ENCODE measurements around the gene CYLD. TPM values are rescaled to one million over a fixed set of nuclear protein-coding genes. Genes with fewer than 3 reads are reported as not detected.

Gene CYLD
- total and polyA plus RNA-seq, 2 donors from 2014 or later, result 8.9 to 48.0 TPM

DNA sequence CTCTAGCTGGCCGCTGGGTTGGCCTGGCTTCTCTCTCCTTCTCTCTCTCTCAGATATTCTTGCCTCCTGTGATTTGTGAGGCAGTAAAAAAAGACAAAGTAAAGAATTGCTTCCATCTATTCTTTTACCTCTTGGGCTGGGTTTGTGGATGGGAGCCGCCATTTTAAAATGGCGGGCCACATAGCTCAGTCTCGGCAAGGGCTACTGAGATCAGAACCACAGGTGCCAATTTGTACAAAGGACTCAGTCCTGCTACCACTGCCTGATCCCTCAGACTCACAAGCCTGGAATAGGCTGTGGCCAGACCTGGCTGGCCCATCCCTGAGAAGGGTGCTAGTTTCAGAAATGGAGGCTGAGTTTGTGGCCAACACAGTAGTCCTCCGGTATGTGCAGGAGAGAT lies 24.4 kb upstream of the CYLD start:
- TF ChIP-seq, protein P1, sequence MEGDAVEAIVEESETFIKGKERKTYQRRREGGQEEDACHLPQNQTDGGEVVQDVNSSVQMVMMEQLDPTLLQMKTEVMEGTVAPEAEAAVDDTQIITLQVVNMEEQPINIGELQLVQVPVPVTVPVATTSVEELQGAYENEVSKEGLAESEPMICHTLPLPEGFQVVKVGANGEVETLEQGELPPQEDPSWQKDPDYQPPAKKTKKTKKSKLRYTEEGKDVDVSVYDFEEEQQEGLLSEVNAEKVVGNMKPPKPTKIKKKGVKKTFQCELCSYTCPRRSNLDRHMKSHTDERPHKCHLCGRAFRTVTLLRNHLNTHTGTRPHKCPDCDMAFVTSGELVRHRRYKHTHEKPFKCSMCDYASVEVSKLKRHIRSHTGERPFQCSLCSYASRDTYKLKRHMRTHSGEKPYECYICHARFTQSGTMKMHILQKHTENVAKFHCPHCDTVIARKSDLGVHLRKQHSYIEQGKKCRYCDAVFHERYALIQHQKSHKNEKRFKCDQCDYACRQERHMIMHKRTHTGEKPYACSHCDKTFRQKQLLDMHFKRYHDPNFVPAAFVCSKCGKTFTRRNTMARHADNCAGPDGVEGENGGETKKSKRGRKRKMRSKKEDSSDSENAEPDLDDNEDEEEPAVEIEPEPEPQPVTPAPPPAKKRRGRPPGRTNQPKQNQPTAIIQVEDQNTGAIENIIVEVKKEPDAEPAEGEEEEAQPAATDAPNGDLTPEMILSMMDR (IDR thresholded peaks at IDR 0.05; ENCODE audit: borderline replicate concordance, extremely low read depth, insufficient read depth), result no peak

DNA sequence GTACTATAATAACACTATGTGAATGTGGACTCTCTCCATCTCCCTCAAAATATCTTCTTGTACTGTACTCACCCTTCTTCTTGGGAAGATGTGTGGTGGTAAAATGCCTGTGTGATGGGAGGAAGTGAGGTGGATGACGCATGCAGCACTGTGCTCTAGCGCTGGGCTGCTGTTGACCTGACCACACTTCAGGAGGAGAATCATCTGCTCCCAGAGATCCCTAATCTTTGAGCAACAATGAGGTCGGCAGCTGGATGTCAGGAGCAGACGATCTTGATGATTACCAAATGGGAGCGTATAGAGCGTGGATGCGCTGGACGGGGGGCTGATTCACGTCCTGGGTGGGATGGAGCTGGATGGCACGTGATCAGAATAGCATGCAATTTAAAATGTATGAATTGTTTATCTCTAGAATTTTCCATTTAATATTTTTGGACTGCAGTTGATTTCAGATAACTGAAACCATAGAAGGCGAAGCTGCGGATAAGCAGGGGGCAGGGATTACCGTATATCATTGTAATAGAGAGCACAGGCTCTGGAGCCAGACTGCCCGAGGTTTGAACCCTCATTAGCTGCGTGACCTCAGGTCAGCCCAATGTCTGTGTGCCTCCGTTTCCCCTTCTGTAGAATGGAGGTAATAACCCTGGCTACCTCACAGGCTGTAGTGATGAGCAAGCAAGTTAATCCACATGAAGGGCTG lies 23.7 kb upstream of the CYLD start:
- no peaks in the 10 kb centered on the region for H3K36me3 ChIP-seq (ENCODE audit: control insufficient read depth in 2 of 3, insufficient read depth in 3 of 3, low read length in 3 of 3)
- no peaks in the 10 kb centered on the region for H3K4me1 ChIP-seq (ENCODE audit: control insufficient read depth in 2 of 3, insufficient read depth in 2 of 3, low read depth in 1 of 3, low read length in 3 of 3)
- no peaks in the 10 kb centered on the region for H3K9me3 ChIP-seq (ENCODE audit: control insufficient read depth in 2 of 3, insufficient read depth in 1 of 3, low read length in 3 of 3)
- no peaks in the 10 kb centered on the region for H3K27me3 ChIP-seq (ENCODE audit: control insufficient read depth, insufficient read depth, low read length)
- DNase-seq (no peak), FAIRE-seq (no peak)
- TF ChIP-seq, protein P1 (IDR thresholded peaks at IDR 0.05; ENCODE audit: borderline replicate concordance, extremely low read depth, insufficient read depth), result no peak
- H3K9ac ChIP-seq (ENCODE audit: low read length in 3 of 3), result no peak overlapping the region
- no peak overlapping the region for H3K27ac ChIP-seq (ENCODE audit: low read depth in 2 of 2, low read length in 2 of 2)
- intact Hi-C loops (cut with DNase I), result no loop called here
- H3K4me3 ChIP-seq (ENCODE audit: low read length in 3 of 3), result no peak overlapping the region

More for the DNA sequence above, 24.4 kb upstream of the CYLD start:
- Histone ChIP-seq H3K9me3 (ENCODE audit: control insufficient read depth in 2 of 3, insufficient read depth in 1 of 3, low read length in 3 of 3) (no peaks in the 10 kb centered on the region), H3K27me3 (ENCODE audit: control insufficient read depth, insufficient read depth, low read length) (no peaks in the 10 kb centered on the region), H3K27ac (ENCODE audit: low read depth in 2 of 2, low read length in 2 of 2) (no peak overlapping the region), H3K9ac (ENCODE audit: low read length in 3 of 3) (no peak overlapping the region), H3K4me1 (ENCODE audit: control insufficient read depth in 2 of 3, insufficient read depth in 2 of 3, low read depth in 1 of 3, low read length in 3 of 3) (no peaks in the 10 kb centered on the region), H3K36me3 (ENCODE audit: control insufficient read depth in 2 of 3, insufficient read depth in 3 of 3, low read length in 3 of 3) (no peaks in the 10 kb centered on the region), H3K4me3 (ENCODE audit: low read length in 3 of 3) (no peak overlapping the region)
- intact Hi-C loops (cut with DNase I), result no loop called here
- no peak for FAIRE-seq
- DNase-seq, result no peak

DNA sequence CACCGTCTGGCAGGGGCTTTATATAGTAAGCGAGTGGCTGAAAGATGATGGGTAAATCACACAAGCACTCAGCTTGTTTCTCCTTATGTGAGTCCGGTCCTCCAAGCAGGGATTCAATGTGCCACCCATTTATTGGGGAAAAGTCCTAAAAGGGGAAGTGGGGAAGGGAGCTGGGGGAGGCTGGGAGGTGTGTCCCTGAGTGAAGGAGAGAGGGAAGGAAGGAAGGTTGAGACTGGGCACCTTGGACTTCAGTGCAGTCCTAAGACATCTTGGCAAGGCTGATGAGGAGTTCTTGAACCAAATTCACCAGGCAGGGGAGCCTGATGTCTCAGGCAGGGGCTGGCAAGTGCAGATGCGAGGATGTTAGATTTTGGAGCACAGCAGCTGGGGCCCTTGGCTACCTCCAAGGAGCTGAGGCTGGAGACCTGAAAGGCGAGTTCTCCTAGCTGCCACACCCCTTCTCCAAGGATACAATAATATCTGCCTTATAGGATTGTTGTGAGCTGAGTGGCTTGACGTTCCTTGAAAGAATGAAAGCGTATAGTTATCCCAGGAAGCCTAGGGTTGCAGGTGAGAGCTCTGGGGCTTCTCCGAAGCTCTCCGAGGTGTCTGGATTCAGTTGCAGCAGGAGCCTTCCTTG lies 23.0 kb upstream of the CYLD start:
- TF ChIP-seq, protein P1 (IDR thresholded peaks at IDR 0.05; ENCODE audit: borderline replicate concordance, extremely low read depth, insufficient read depth), result no peak
- Histone ChIP-seq H3K27ac (ENCODE audit: low read depth in 2 of 2, low read length in 2 of 2) (no peak overlapping the region), H3K4me3 (ENCODE audit: low read length in 3 of 3) (no peak overlapping the region), H3K9me3 (ENCODE audit: control insufficient read depth in 2 of 3, insufficient read depth in 1 of 3, low read length in 3 of 3) (no peaks in the 10 kb centered on the region), H3K36me3 (ENCODE audit: control insufficient read depth in 2 of 3, insufficient read depth in 3 of 3, low read length in 3 of 3) (no peaks in the 10 kb centered on the region), H3K27me3 (ENCODE audit: control insufficient read depth, insufficient read depth, low read length) (no peaks in the 10 kb centered on the region), H3K9ac (ENCODE audit: low read length in 3 of 3) (no peak overlapping the region), H3K4me1 (ENCODE audit: control insufficient read depth in 2 of 3, insufficient read depth in 2 of 3, low read depth in 1 of 3, low read length in 3 of 3) (no peaks in the 10 kb centered on the region)
- no peak for DNase-seq
- FAIRE-seq, result no peak
- intact Hi-C loops (cut with DNase I), result no loop called here
